Activated naive CD8-positive, alpha-beta T cell treated with anti-CD3 and anti-CD28 coated beads, Interleukin-2, amount 50 U/mL, for 24 hours (primary cell): ENCODE results near the gene CDH13.

Experiments used
- ATAC-seq: fragments of 150-1000 bp; cut with Tn5 transposase; one replicate; pipeline ENCODE4 v1.10.0; 2021
- DNase-seq: peaks from one replicate; pipeline ENCODE4 v3.0.0; 2021
- H3K27ac Mint-ChIP-seq: one replicate; pipeline ENCODE4 v1.8.0; 2021; ENCODE audit warnings: mild to moderate bottlenecking, mixed read lengths
- H3K27me3 Mint-ChIP-seq: one replicate; pipeline ENCODE4 v1.8.0; 2021; ENCODE audit warnings: mixed read lengths
- H3K36me3 Mint-ChIP-seq: one replicate; pipeline ENCODE4 v1.8.0; 2021; ENCODE audit warnings: low read depth, mixed read lengths
- H3K4me1 Mint-ChIP-seq: one replicate; pipeline ENCODE4 v1.8.0; 2021; ENCODE audit warnings: mixed read lengths
- H3K4me3 Mint-ChIP-seq: one replicate; pipeline ENCODE4 v1.8.0; 2021; ENCODE audit warnings: mild to moderate bottlenecking, moderate library complexity, mixed read lengths
- H3K9me3 Mint-ChIP-seq: one replicate; pipeline ENCODE4 v1.8.0; 2021; ENCODE audit warnings: mixed read lengths

The CDH13 gene

GRCh38 chr16:82626791-82627261 lies at the start of gene CDH13:
CDH13 (plus strand) TSS chr16:82626969.
- H3K27ac Mint-ChIP-seq, result no peak within 1 kb of the TSS
- peaks cover 4% of the 10 kb centered on the region for H3K4me1 Mint-ChIP-seq
- H3K27me3 Mint-ChIP-seq, result peaks cover 52% of the 10 kb centered on the region
- H3K9me3 Mint-ChIP-seq, result no peaks in the 10 kb centered on the region
- H3K36me3 Mint-ChIP-seq, result no peaks in the 10 kb centered on the region
- no peak for DNase-seq
- peak within 1 kb of the TSS; percentile 2 for H3K4me3 Mint-ChIP-seq
- ATAC-seq, result no peak

- no peaks in the 10 kb centered on the region for H3K9me3 Mint-ChIP-seq
- H3K27me3 Mint-ChIP-seq, result no peaks in the 10 kb centered on the region
- H3K36me3 Mint-ChIP-seq, result no peaks in the 10 kb centered on the region
- no peak overlapping the region for H3K4me3 Mint-ChIP-seq
- no peaks in the 10 kb centered on the region for H3K4me1 Mint-ChIP-seq
- no peak overlapping the region for H3K27ac Mint-ChIP-seq
- ATAC-seq, result no peak
- no peak for DNase-seq
Measured at GRCh38 chr16:82580298-82580890, 46.4 kb upstream of the CDH13 start.

GRCh38 chr16:82582975-82583374 lies 43.8 kb upstream of the CDH13 start:
- DNase-seq (no peak), ATAC-seq (no peak)
- no peaks in the 10 kb centered on the region for H3K27me3 Mint-ChIP-seq
- H3K4me3 Mint-ChIP-seq, result no peak overlapping the region
- H3K4me1 Mint-ChIP-seq, result no peaks in the 10 kb centered on the region
- H3K9me3 Mint-ChIP-seq, result no peaks in the 10 kb centered on the region
- no peak overlapping the region for H3K27ac Mint-ChIP-seq
- no peaks in the 10 kb centered on the region for H3K36me3 Mint-ChIP-seq

GRCh38 chr16:82583422-82583821 lies 43.3 kb upstream of the CDH13 start:
- Mint-ChIP-seq H3K4me1 (no peaks in the 10 kb centered on the region), H3K27ac (no peak overlapping the region), H3K4me3 (no peak overlapping the region), H3K9me3 (no peaks in the 10 kb centered on the region), H3K36me3 (no peaks in the 10 kb centered on the region), H3K27me3 (no peaks in the 10 kb centered on the region)
- no peak for ATAC-seq
- no peak for DNase-seq

DNA sequence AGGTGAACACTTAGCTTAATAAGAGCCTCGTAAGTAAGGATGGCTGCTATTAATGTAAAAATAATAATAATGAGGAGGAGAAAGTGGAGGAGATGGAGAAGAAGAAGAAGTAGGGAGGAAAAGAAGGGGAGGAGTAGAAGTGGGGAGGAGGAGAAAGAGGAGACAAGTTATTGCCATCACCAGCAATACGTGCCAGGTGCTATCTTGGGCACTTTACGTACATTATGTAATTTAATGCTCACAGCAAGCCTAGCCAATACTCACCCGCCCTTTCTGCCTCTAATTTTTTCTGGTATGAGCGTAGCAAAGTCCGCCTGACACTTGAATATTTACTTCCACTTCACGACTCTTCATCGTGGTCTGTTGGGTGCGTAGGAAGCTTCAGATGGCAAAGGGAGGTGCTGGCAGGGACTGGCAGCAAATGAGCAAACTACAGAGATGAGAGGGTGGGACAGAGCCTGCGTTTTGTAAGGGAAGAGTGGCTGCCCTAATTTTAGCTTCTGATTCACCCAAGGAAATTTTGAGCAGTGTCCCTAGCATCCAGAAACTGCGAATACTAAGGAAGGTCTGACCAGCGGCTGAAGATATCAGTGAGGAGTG lies 42.1 kb upstream of the CDH13 start:
- H3K4me1 Mint-ChIP-seq, result no peaks in the 10 kb centered on the region
- no peak for DNase-seq
- H3K27ac Mint-ChIP-seq, result no peak overlapping the region
- H3K9me3 Mint-ChIP-seq, result no peaks in the 10 kb centered on the region
- H3K27me3 Mint-ChIP-seq, result no peaks in the 10 kb centered on the region
- no peak for ATAC-seq
- H3K36me3 Mint-ChIP-seq, result no peaks in the 10 kb centered on the region
- H3K4me3 Mint-ChIP-seq, result no peak overlapping the region

DNA sequence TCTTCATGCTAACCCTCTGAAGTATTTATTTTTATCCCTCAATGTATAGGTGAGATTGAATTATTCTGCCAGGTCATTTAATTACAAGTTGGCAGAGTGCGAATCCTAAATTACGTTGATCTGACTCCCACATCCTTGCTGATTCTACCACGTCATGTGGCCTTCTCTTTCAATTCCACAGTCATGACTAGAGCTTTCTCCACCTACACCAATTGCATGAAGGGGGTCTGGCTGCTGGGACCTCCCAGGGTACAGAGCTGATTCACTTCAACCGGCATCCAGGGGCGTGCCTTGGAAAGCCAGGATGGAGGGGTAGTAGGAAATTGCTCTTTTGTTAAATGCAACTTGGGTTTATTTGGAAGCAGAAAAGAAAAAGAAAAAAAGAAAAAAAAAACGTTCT lies 41.1 kb upstream of the CDH13 start:
- H3K36me3 Mint-ChIP-seq, result no peaks in the 10 kb centered on the region
- no peak for DNase-seq
- H3K4me3 Mint-ChIP-seq, result no peak overlapping the region
- H3K4me1 Mint-ChIP-seq, result no peaks in the 10 kb centered on the region
- no peaks in the 10 kb centered on the region for H3K9me3 Mint-ChIP-seq
- H3K27ac Mint-ChIP-seq, result no peak overlapping the region
- no peak for ATAC-seq
- no peaks in the 10 kb centered on the region for H3K27me3 Mint-ChIP-seq

- Mint-ChIP-seq H3K36me3 (no peaks in the 10 kb centered on the region), H3K27ac (no peak overlapping the region), H3K4me3 (no peak overlapping the region), H3K4me1 (no peaks in the 10 kb centered on the region), H3K9me3 (no peaks in the 10 kb centered on the region), H3K27me3 (no peaks in the 10 kb centered on the region)
- ATAC-seq, result no peak
- no peak for DNase-seq
Measured at GRCh38 chr16:82586130-82586529, 40.6 kb upstream of the CDH13 start.

DNA sequence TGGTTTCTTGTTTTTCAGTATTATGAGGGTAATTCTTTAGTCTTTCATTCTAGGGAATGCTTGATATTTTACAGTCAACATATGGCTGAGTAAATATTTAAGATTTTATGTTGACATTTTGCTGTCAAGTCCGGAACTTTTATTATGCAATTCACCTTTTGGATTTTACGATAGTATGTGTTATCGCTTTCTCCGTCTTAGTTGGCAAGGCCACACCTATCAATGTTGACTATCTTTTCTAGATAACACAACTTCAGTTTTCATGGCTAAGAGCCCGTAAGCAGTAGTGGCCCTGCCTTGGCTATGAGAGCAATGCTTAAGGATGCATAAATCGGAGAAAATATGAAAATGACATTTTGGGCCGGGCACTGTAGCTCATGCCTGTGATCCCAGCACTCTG lies 39.5 kb upstream of the CDH13 start:
- DNase-seq (no peak), ATAC-seq (no peak)
- Mint-ChIP-seq H3K27me3 (peaks cover 3% of the 10 kb centered on the region), H3K9me3 (no peaks in the 10 kb centered on the region), H3K4me1 (no peaks in the 10 kb centered on the region), H3K36me3 (no peaks in the 10 kb centered on the region), H3K4me3 (no peak overlapping the region), H3K27ac (no peak overlapping the region)

GRCh38 chr16:82589407-82589806 lies 37.4 kb upstream of the CDH13 start:
- Mint-ChIP-seq H3K36me3 (no peaks in the 10 kb centered on the region), H3K27me3 (peaks cover 6% of the 10 kb centered on the region), H3K4me3 (no peak overlapping the region), H3K4me1 (no peaks in the 10 kb centered on the region), H3K27ac (no peak overlapping the region), H3K9me3 (no peaks in the 10 kb centered on the region)
- no peak for DNase-seq
- no peak for ATAC-seq

DNA sequence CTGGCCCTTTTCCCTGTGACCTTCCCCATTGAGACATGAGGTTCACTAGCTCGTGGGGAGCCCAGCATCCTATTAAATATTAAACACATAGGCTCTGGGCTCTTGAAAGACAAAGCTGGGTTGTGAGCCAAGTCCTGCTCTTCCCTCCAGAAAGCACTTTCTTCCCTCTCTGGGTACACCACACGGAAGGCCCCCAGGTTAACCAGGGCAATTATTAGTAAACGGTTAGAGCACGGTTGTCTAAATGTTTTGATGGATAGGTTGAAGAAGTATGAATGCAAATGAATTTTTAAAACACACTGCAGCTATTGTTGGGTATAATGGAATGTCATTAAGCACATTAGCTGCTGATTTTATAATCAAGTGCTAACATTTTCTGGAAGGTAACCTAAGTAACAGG lies 32.7 kb upstream of the CDH13 start:
- DNase-seq, result no peak
- Mint-ChIP-seq H3K4me3 (no peak overlapping the region), H3K27ac (no peak overlapping the region), H3K9me3 (peaks cover 7% of the 10 kb centered on the region), H3K4me1 (no peaks in the 10 kb centered on the region), H3K27me3 (peaks cover 7% of the 10 kb centered on the region), H3K36me3 (no peaks in the 10 kb centered on the region)
- ATAC-seq, result no peak

GRCh38 chr16:82598771-82599170 lies 28.0 kb upstream of the CDH13 start:
- DNase-seq, result no peak

DNA sequence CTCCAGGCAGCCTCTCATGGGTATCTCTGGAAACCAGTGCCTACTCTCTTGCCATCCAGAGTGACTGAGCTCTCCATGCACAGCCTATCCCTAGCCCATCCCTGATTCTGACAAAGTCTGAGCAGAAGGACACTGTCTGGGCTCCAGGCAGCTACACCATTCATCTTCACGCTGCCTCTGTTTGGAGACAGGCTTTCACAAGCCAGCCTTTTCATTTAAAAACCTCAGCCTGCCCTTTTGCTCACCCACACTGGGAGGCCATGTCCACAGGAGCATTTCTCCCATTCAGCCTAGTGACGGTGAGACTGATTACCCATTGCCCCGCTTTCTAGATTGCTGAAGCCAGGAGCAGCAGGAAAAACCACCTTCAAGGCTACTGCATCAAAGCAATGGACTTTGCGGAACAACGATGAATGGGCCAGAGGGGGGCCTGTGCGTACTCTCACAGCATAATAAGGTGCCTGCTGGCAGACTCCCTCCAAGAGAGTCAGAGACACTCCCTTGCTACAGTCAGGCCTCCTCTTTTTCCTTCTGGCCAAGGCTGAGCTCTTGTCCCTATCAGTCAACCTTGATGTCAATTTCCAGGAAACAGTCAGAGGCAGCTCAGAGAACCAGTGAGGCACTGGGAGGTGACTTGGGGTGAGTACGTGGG lies 24.7 kb upstream of the CDH13 start:
- no peak overlapping the region for H3K4me3 Mint-ChIP-seq
- no peak for DNase-seq
- no peak overlapping the region for H3K27ac Mint-ChIP-seq
- H3K9me3 Mint-ChIP-seq, result peaks cover 16% of the 10 kb centered on the region
- H3K27me3 Mint-ChIP-seq, result peaks cover 3% of the 10 kb centered on the region
- no peaks in the 10 kb centered on the region for H3K36me3 Mint-ChIP-seq
- no peak for ATAC-seq
- H3K4me1 Mint-ChIP-seq, result no peaks in the 10 kb centered on the region

More at GRCh38 chr16:82598771-82599170, 28.0 kb upstream of the CDH13 start:
- no peaks in the 10 kb centered on the region for H3K4me1 Mint-ChIP-seq
- H3K36me3 Mint-ChIP-seq, result no peaks in the 10 kb centered on the region
- no peak for ATAC-seq
- peaks cover 16% of the 10 kb centered on the region for H3K9me3 Mint-ChIP-seq
- H3K27ac Mint-ChIP-seq, result no peak overlapping the region
- H3K27me3 Mint-ChIP-seq, result peaks cover 1% of the 10 kb centered on the region
- H3K4me3 Mint-ChIP-seq, result no peak overlapping the region

GRCh38 chr16:82603784-82604411 lies 22.9 kb upstream of the CDH13 start:
- no peak overlapping the region for H3K27ac Mint-ChIP-seq
- ATAC-seq (no peak), DNase-seq (no peak)
- peaks cover 8% of the 10 kb centered on the region for H3K27me3 Mint-ChIP-seq
- no peaks in the 10 kb centered on the region for H3K4me1 Mint-ChIP-seq
- no peak overlapping the region for H3K4me3 Mint-ChIP-seq
- H3K36me3 Mint-ChIP-seq, result no peaks in the 10 kb centered on the region
- peaks cover 11% of the 10 kb centered on the region for H3K9me3 Mint-ChIP-seq

DNA sequence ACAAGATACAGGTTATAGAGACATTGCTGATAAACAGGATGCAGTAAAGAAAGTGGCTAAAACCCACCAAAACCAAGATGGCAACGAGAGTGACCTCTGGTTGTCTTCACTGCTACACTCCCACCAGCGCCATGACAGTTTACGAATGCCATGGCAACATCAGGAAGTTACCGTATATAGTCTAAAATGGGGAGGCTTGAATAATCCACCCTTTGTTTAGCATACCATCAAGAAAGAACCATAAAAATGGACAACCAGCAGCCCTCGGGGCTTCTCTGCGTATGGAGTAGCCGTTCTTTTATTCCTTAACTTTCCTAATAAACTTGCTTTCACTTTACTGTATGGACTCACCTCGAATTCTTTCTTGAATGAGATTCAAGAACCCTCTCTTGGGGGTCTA lies 21.7 kb upstream of the CDH13 start:
- H3K9me3 Mint-ChIP-seq, result peaks cover 6% of the 10 kb centered on the region
- H3K36me3 Mint-ChIP-seq, result no peaks in the 10 kb centered on the region
- no peak for DNase-seq
- H3K27me3 Mint-ChIP-seq, result peaks cover 10% of the 10 kb centered on the region
- no peak overlapping the region for H3K4me3 Mint-ChIP-seq
- ATAC-seq, result no peak
- H3K4me1 Mint-ChIP-seq, result no peaks in the 10 kb centered on the region
- no peak overlapping the region for H3K27ac Mint-ChIP-seq
